ENCODE measurements around the gene ADM5.

The ADM5 gene

DNA sequence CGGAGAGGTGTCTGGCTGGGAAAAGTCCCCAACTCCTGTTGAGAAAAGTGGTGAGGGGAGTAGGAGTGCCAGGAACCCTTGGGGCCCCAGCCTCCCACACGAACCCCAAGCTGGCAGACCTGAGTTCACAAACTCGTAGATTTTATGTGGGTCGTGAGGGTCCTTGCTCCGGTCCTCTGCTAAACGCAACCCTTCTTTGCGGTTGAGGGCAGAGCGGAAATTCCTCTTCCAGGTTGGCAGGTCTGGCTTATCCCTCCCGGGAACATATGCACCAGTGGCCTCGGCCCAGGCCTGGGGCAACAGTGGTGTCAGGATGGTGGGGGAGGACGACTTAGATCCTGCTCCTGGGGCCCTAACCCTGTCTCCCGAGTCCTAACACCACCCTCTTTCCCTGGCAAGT is 26.2 kb upstream of the ADM5 start:
- no peak overlapping the region for H3K9ac ChIP-seq (ENCODE audit: low read length)
- H3K27me3 ChIP-seq (ENCODE audit: control insufficient read depth, insufficient read depth, low read length) = no peaks in the 10 kb centered on the region
- H3K4me1 ChIP-seq (ENCODE audit: control insufficient read depth, low read depth, low read length) = peaks cover 5% of the 10 kb centered on the region
- H3K9me3 ChIP-seq (ENCODE audit: control insufficient read depth, low read depth, low read length) = no peaks in the 10 kb centered on the region
- peaks cover 32% of the 10 kb centered on the region for H3K36me3 ChIP-seq (ENCODE audit: control insufficient read depth, low read depth, low read length)
- no peak overlapping the region for H3K4me3 ChIP-seq (ENCODE audit: low read length)
- H3K27ac ChIP-seq (ENCODE audit: low read length) = no peak overlapping the region

DNA sequence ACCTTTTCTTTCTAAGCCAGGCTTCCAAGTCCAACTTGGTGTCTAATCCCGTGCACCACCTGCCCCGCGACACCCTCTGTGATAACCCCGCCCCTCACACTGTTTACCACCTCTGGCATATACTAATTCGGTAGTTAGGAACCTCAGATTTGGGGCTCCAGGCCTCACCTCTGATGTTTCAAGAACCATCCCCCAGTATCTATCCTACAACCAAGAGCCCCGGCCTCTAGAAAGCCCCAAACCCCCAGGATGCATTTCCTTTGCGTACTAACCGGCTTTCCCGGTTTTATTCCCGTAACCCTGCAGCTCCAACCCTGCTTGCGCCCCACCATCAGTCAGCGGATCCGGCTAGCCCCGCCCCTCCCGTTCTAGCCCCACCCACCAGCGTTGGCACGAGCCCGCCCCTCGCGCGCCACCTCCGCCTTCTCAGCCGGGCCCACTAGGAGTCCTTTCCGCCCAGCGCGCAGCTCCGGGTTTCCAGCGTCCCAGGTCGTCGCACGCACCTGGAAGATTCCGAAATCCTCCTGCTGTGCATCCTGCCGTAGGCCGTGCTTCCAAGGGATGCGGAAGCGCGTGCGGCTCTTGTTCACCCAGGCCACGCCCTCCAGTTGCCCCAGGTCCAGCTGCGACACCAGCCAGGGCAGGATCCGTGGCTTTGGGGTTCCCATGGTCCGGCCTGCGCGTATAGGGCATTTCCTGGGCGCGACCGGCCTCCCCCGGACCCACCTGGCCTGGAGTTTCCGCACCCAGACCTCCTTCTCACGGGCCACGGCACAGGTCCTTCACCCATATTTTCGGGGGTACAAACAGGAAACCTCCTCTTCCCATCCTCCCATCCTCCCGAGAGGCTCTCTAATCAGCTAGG is 25.0 kb upstream of the ADM5 start:
- peak overlapping the region; percentile 98 for H3K4me3 ChIP-seq (ENCODE audit: low read length)

DNA sequence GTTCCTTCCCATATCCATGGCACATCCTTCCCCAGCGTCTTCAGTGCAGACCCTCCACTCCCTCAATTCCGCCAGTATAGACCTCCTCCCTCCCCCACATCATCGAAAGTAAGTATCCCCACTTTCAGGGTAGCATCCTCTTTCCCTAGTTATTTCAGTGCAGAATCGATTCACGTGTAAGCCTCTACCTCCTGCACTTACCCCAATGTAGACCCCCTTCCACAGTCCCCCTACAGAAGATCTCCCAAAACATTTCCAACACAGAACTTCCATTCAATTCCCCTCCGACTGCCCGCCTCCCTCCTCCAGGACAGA is 24.4 kb upstream of the ADM5 start:
- peak overlapping the region; percentile 98 for H3K4me3 ChIP-seq (ENCODE audit: low read length)
- peak overlapping the region; percentile 72 for H3K9ac ChIP-seq (ENCODE audit: low read length)
- H3K27me3 ChIP-seq (ENCODE audit: control insufficient read depth, insufficient read depth, low read length) = no peaks in the 10 kb centered on the region
- peaks cover 25% of the 10 kb centered on the region for H3K36me3 ChIP-seq (ENCODE audit: control insufficient read depth, low read depth, low read length)
- H3K9me3 ChIP-seq (ENCODE audit: control insufficient read depth, low read depth, low read length) = no peaks in the 10 kb centered on the region
- H3K27ac ChIP-seq (ENCODE audit: low read length) = peak overlapping the region; percentile 55
- H3K4me1 ChIP-seq (ENCODE audit: control insufficient read depth, low read depth, low read length) = peaks cover 5% of the 10 kb centered on the region

More for the DNA sequence above, 25.0 kb upstream of the ADM5 start:
- H3K27me3 ChIP-seq (ENCODE audit: control insufficient read depth, insufficient read depth, low read length) = no peaks in the 10 kb centered on the region
- peaks cover 28% of the 10 kb centered on the region for H3K36me3 ChIP-seq (ENCODE audit: control insufficient read depth, low read depth, low read length)
- no peaks in the 10 kb centered on the region for H3K9me3 ChIP-seq (ENCODE audit: control insufficient read depth, low read depth, low read length)
- peak overlapping the region; percentile 72 for H3K9ac ChIP-seq (ENCODE audit: low read length)
- H3K4me1 ChIP-seq (ENCODE audit: control insufficient read depth, low read depth, low read length) = peaks cover 5% of the 10 kb centered on the region
- H3K27ac ChIP-seq (ENCODE audit: low read length) = peak overlapping the region; percentile 55

DNA sequence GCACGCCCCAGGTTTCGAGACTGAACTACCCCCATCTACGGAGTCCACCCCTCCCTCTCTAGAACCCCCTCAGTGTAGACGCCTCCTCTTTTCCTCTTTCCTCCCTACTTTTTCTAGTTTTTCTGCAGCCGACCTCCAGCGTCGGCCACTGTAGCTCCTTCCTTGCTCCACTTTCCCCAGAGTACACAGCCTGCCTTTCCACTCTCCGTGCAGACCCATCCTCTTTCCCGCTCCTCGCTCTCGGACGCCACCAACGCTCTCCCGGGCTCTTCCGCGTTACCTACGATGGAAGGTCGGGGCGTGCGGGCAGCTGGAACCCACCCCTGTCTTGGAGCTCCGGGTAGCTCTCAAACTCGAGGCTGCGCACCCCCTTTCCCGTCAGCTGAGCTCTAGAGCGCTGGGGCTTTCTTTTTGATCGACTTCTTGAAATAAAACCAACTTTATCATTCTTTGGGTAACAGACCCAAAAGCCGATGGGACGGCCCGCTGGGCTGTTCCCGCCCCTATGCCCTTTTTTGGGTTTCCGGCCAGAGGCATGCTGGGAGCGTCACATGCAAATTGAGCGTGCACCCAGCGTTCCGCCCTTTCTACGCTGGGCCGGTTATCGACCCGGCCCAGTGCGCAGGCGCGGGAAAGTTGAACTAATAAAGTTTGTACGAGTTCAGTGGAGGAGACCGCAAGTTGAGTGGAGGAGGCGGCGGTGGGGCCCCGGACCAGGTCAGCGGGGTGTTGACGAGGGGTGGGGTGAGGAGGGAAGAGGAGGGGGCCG is 23.9 kb upstream of the ADM5 start, which contains the start of the genes BCL2L12 and IRF3:
BCL2L12 (plus strand) TSS at position 583 of the 769 bp plus-strand sequence. CDS start 760 bp downstream, outside the sequence.
IRF3 (minus strand) TSS at position 507 of the 769 bp plus-strand sequence. CDS start 1,019 bp downstream, outside the sequence.
- Histone ChIP-seq H3K4me1 (ENCODE audit: control insufficient read depth, low read depth, low read length) (peaks cover 5% of the 10 kb centered on the region), H3K36me3 (ENCODE audit: control insufficient read depth, low read depth, low read length) (peaks cover 27% of the 10 kb centered on the region), H3K9me3 (ENCODE audit: control insufficient read depth, low read depth, low read length) (no peaks in the 10 kb centered on the region), H3K27ac (ENCODE audit: low read length) (peak within 1 kb of the TSS; percentile 55), H3K27me3 (ENCODE audit: control insufficient read depth, insufficient read depth, low read length) (no peaks in the 10 kb centered on the region), H3K4me3 (ENCODE audit: low read length) (peak within 1 kb of the TSS; percentile 98), H3K9ac (ENCODE audit: low read length) (peak within 1 kb of the TSS; percentile 72)

DNA sequence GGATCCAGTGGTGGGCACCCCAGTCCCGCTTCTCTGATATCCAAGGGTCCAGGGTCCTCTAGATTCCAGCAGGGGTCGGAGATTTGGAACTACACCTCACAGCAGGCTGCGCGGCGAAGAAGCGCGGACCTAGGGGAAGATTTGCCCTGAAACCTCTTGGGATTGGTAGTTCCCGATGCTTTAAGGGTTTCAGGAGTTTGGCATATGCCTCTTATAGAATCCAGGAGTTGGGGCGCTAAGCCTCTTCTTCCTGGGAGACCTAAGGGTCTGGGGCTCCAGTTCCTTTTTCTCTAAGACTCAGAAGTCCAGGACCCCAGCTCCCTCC is 23.3 kb upstream of the ADM5 start:
- H3K36me3 ChIP-seq (ENCODE audit: control insufficient read depth, low read depth, low read length) = peaks cover 25% of the 10 kb centered on the region
- peak overlapping the region; percentile 98 for H3K4me3 ChIP-seq (ENCODE audit: low read length)
- H3K27me3 ChIP-seq (ENCODE audit: control insufficient read depth, insufficient read depth, low read length) = no peaks in the 10 kb centered on the region
- peak overlapping the region; percentile 72 for H3K9ac ChIP-seq (ENCODE audit: low read length)
- H3K9me3 ChIP-seq (ENCODE audit: control insufficient read depth, low read depth, low read length) = no peaks in the 10 kb centered on the region
- H3K27ac ChIP-seq (ENCODE audit: low read length) = no peak overlapping the region
- peaks cover 5% of the 10 kb centered on the region for H3K4me1 ChIP-seq (ENCODE audit: control insufficient read depth, low read depth, low read length)

DNA sequence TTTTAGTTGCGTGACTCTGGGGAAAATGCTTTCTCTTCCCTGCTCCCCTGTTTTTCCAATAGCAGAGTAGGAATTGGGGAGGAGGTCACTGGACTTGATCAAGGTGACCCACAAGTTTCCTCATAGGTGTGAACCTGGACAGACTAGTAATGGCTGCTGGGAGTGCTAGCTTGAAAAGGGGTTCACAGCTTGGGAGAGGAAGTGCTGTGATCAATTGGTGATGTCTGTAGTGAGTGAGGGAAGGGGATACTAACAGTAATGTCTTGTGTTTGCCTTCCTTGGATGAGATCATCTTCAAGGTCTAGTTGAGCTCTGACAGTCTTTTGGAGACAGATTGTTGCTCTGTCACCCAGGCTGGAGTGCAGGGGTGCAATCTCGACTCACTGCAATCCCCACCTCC is 21.9 kb upstream of the ADM5 start:
- Histone ChIP-seq H3K27ac (ENCODE audit: low read length) (no peak overlapping the region), H3K9ac (ENCODE audit: low read length) (no peak overlapping the region), H3K4me3 (ENCODE audit: low read length) (no peak overlapping the region), H3K9me3 (ENCODE audit: control insufficient read depth, low read depth, low read length) (no peaks in the 10 kb centered on the region), H3K4me1 (ENCODE audit: control insufficient read depth, low read depth, low read length) (peaks cover 10% of the 10 kb centered on the region), H3K27me3 (ENCODE audit: control insufficient read depth, insufficient read depth, low read length) (no peaks in the 10 kb centered on the region), H3K36me3 (ENCODE audit: control insufficient read depth, low read depth, low read length) (peaks cover 11% of the 10 kb centered on the region)

DNA sequence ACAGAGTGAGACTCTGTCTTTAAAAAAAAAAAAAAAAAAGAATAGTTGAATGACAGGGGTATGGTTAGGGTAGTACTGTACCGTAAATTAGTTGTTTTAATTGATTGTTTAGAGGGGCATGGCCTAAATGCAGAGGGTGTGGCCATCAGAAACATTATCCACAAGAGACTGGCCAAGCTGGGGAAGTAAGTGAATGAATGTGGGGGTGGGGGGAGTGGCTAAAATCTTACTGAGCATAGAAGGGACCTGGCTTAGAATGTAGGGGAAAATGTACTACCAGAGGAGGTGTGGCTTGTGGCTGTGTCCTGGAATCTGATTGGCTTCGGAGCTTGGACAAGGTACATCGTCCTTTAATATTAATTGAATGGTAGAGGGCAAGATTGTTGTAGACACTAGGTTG is 19.9 kb upstream of the ADM5 start:
- peaks cover 10% of the 10 kb centered on the region for H3K4me1 ChIP-seq (ENCODE audit: control insufficient read depth, low read depth, low read length)
- no peaks in the 10 kb centered on the region for H3K9me3 ChIP-seq (ENCODE audit: control insufficient read depth, low read depth, low read length)
- no peak overlapping the region for H3K27ac ChIP-seq (ENCODE audit: low read length)
- H3K4me3 ChIP-seq (ENCODE audit: low read length) = no peak overlapping the region
- H3K9ac ChIP-seq (ENCODE audit: low read length) = no peak overlapping the region
- peaks cover 7% of the 10 kb centered on the region for H3K36me3 ChIP-seq (ENCODE audit: control insufficient read depth, low read depth, low read length)
- H3K27me3 ChIP-seq (ENCODE audit: control insufficient read depth, insufficient read depth, low read length) = no peaks in the 10 kb centered on the region

DNA sequence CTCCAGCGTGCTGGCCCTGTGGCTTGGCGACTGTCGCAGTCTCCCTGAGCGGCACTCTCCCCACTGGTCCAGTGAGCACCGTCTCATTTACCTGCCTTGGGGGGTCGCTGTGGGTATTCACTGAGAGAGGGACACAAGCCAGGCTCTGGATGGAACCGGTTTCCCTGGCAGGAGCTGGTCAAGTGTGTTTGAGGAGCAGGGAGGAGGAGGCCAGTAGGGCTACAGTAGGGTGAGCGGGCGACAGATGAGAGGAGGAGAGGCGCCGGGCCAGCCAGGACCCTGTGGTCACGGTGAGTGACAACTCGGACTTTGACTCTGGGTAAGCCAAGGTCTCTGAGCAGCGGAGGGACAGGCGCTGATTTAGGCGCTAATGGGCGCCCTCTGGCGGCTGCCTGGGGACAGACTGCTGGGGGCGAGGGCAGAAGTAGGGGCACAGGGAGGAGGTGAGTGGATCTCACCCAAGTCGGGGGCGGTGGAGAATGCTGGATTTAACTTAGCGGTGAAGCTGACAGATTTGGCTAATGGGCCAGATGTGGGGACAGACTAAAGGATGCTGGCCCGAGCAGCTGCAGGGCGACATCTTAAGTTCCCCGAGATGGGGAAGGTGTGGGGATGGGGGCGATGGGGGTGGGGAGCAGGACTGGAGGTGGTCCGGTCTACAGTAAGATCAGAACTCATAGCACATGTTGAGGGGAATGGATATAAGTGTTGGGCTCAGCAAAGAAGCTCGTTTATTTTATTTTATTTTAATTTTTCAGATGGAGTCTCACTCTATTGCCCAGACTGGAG is 17.1 kb upstream of the ADM5 start:
- Histone ChIP-seq H3K9ac (ENCODE audit: low read length) (peak overlapping the region; percentile 30), H3K4me3 (ENCODE audit: low read length) (peak overlapping the region; percentile 35)

DNA sequence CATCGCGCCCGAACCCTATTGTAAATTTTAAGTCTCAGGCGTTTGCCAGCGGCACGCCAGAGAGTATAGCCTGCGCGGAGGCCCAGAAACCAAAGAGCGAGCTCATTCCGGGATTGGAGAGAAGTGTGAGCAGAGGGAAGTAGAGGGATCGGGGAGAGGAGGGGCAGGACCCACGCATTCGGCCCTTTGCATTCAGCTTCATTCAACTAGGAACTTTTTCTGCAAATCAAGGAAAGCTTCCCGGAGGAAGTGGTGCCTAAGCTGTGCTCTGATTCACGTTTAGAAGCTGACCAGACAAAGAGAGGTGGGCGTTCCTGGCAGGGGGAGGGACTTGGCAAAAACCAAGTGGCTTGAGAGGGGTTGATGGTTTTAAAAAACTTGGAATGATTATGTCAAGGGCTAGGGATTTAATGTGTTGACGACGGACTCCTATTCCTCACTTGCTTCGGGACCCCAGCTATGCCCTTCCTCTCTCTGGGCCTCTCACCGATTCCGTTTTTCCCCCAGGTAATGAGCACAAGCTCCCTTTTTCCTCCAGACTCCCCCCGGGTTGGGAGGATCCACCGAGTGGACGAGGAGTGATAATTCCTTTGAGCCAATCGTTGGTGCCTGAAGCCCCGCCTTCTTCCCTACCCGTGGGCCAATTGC is 13.1 kb upstream of the ADM5 start:
- Histone ChIP-seq H3K4me1 (ENCODE audit: control insufficient read depth, low read depth, low read length) (peaks cover 19% of the 10 kb centered on the region), H3K9ac (ENCODE audit: low read length) (peak overlapping the region; percentile 94)

More for the DNA sequence above, 17.1 kb upstream of the ADM5 start:
- H3K27me3 ChIP-seq (ENCODE audit: control insufficient read depth, insufficient read depth, low read length) = no peaks in the 10 kb centered on the region
- peaks cover 7% of the 10 kb centered on the region for H3K36me3 ChIP-seq (ENCODE audit: control insufficient read depth, low read depth, low read length)
- H3K9me3 ChIP-seq (ENCODE audit: control insufficient read depth, low read depth, low read length) = no peaks in the 10 kb centered on the region
- H3K4me1 ChIP-seq (ENCODE audit: control insufficient read depth, low read depth, low read length) = peaks cover 4% of the 10 kb centered on the region
- H3K27ac ChIP-seq (ENCODE audit: low read length) = peak overlapping the region; percentile 29

DNA sequence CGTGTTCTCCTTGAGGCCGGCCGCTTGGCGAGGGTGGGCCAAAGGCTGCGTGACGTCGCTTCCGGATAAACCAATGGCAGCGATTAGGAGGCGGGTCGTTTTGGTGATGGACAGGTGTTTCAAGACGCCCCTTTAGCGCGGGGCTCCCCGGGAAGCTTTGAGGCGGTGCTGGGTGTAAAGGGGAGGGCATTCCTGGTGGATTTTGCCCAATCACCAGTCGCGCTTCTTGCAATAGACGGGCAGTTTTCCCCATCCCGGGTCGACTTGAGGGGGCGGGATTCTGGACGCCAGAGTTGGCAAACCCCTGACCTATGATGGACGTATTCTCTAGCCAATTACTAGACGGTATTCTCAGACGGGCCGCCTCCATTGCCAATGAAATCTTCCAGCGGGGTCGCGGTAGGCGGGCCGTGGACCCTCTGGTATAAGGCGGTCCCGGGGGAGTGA is 12.6 kb upstream of the ADM5 start:
- Histone ChIP-seq H3K27me3 (ENCODE audit: control insufficient read depth, insufficient read depth, low read length) (no peaks in the 10 kb centered on the region), H3K9ac (ENCODE audit: low read length) (peak overlapping the region; percentile 95), H3K27ac (ENCODE audit: low read length) (peak overlapping the region; percentile 85), H3K4me1 (ENCODE audit: control insufficient read depth, low read depth, low read length) (peaks cover 18% of the 10 kb centered on the region), H3K4me3 (ENCODE audit: low read length) (peak overlapping the region; percentile 98), H3K36me3 (ENCODE audit: control insufficient read depth, low read depth, low read length) (peaks cover 9% of the 10 kb centered on the region), H3K9me3 (ENCODE audit: control insufficient read depth, low read depth, low read length) (no peaks in the 10 kb centered on the region)

More for the DNA sequence above, 13.1 kb upstream of the ADM5 start:
- Histone ChIP-seq H3K27ac (ENCODE audit: low read length) (peak overlapping the region; percentile 99), H3K27me3 (ENCODE audit: control insufficient read depth, insufficient read depth, low read length) (no peaks in the 10 kb centered on the region), H3K9me3 (ENCODE audit: control insufficient read depth, low read depth, low read length) (no peaks in the 10 kb centered on the region), H3K36me3 (ENCODE audit: control insufficient read depth, low read depth, low read length) (peaks cover 5% of the 10 kb centered on the region), H3K4me3 (ENCODE audit: low read length) (peak overlapping the region; percentile 70)
